GM19328 (cell line): ENCODE results near the gene MAF.

Experiments
- ATAC-seq: cut with Tn5 transposase; IDR thresholded peaks from one replicate; pipeline ENCODE4 v1.9.1; 2021; ENCODE audit warnings: mild to moderate bottlenecking, moderate library complexity; ENCODE audit not compliant: unreplicated experiment

MAF gene

GRCh38 chr16:79593074-79593531 lies 7.4 kb downstream of the MAF start:
- no peak for ATAC-seq

GRCh38 chr16:79592186-79592585 lies 8.4 kb downstream of the MAF start:
- no peak for ATAC-seq

- no peak for ATAC-seq
These were observed 10.9 kb downstream of the MAF start for GRCh38 chr16:79589601-79590102.

- no peak for ATAC-seq
These were observed 12.6 kb downstream of the MAF start for GRCh38 chr16:79587897-79588296.

GRCh38 chr16:79587296-79587695 lies 13.2 kb downstream of the MAF start:
- ATAC-seq, result no peak

- no peak for ATAC-seq
These were observed 17.7 kb downstream of the MAF start for GRCh38 chr16:79582789-79583188.

GRCh38 chr16:79580453-79581191 lies 19.9 kb downstream of the MAF start:
- ATAC-seq, result no peak

GRCh38 chr16:79576602-79577001 lies 23.9 kb downstream of the MAF start:
- no peak for ATAC-seq

- ATAC-seq, result no peak
These were observed 26.7 kb downstream of the MAF start for GRCh38 chr16:79573884-79574283.

- no peak for ATAC-seq
These were observed 27.5 kb downstream of the MAF start for GRCh38 chr16:79573071-79573470.

GRCh38 chr16:79571903-79572535 lies 28.5 kb downstream of the MAF start:
- ATAC-seq, result no peak

GRCh38 chr16:79571065-79571902 lies 29.3 kb downstream of the MAF start:
- no peak for ATAC-seq

- no peak for ATAC-seq
These were observed 35.8 kb downstream of the MAF start for GRCh38 chr16:79564671-79565107.

- ATAC-seq, result no peak
These were observed 36.6 kb downstream of the MAF start for GRCh38 chr16:79563921-79564320.

GRCh38 chr16:79562166-79562823 lies 38.2 kb downstream of the MAF start:
- no peak for ATAC-seq

GRCh38 chr16:79561729-79562128 lies 38.8 kb downstream of the MAF start:
- no peak for ATAC-seq

- no peak for ATAC-seq
These were observed 39.6 kb downstream of the MAF start for GRCh38 chr16:79560923-79561322.

- ATAC-seq, result no peak
These were observed 40.2 kb downstream of the MAF start for GRCh38 chr16:79560318-79560717.

GRCh38 chr16:79559532-79559931 lies 41.0 kb downstream of the MAF start:
- no peak for ATAC-seq

GRCh38 chr16:79557421-79557820 lies 43.1 kb downstream of the MAF start:
- no peak for ATAC-seq

- no peak for ATAC-seq
These were observed 45.6 kb downstream of the MAF start for GRCh38 chr16:79554912-79555311.
